GM19035 (cell line): ENCODE results near the gene NUBPL.

Experiments used
- ATAC-seq: cut with Tn5 transposase; IDR thresholded peaks from one replicate; pipeline ENCODE4 v1.9.1; 2021; ENCODE audit not compliant: unreplicated experiment

Gene NUBPL

DNA sequence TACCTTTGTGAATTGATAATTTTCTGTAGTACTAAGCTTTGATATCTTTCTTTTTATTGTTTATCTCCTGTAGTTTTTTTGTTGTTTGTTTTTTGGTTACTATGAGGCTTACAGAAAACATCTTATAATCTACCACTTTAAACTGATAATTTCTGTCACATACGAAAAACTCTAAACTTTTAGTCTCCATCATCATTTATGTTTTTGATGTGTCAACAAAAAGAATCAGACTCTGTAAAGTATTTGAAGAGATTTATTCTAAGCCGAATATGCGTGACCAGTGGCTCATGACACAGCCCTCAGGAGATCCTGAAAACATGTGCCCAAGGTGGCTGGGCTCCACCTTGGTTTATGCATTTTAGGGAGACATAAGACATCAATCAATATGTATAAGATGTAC, 348.8 kb downstream of the NUBPL start:
- ATAC-seq: no peak
